H1 (cell line): ENCODE results near the gene SLC4A8. TPM values are rescaled to one million over a fixed set of nuclear protein-coding genes. Genes with fewer than 3 reads are reported as not detected.

Experiments
- BACH1 ChIP-seq: IDR thresholded peaks from 2 replicates; pipeline ENCODE4 v1.6.1; 2012; ENCODE audit warnings: low read length, improper control_type of control experiment
- E2F6 ChIP-seq: IDR thresholded peaks from 2 replicates; pipeline ENCODE4 v1.6.1; 2012; ENCODE audit warnings: inconsistent platforms
- KDM1A ChIP-seq: fragments of 200-600, 300-600 bp; sonication (generic); IDR thresholded peaks from 2 replicates; pipeline ENCODE4 v1.7.1; 2016; ENCODE audit warnings: mild to moderate bottlenecking, low read length, borderline replicate concordance
- POU5F1 ChIP-seq: IDR thresholded peaks from 2 replicates; pipeline ENCODE4 v1.6.1; 2011; ENCODE audit warnings: low read depth, mild to moderate bottlenecking, low read length, moderate library complexity
- RBBP5 ChIP-seq: IDR thresholded peaks from 2 replicates; pipeline ENCODE4 v1.7.1; 2012; ENCODE audit warnings: low read depth, mild to moderate bottlenecking, inconsistent platforms, low read length, moderate library complexity, borderline replicate concordance
- TAF7 ChIP-seq: optimal IDR thresholded peaks from 2 replicates; pipeline ENCODE3; 2011; ENCODE audit warnings: low read depth, mild to moderate bottlenecking, inconsistent platforms, low read length, moderate library complexity, borderline replicate concordance
- polyA plus RNA-seq, 7 experiments: library from polyadenylated mRNA; depleted of rRNA in 3 of 7; stranded (reverse) in 5 of 7; unstranded in 2 of 7; fragments of >200 nt in 5 of 7; fragments of 200-250 nt in 2 of 7; gene quantifications; 1 replicate in 5 of 7; 2 replicates in 1 of 7; 4 replicates in 1 of 7; pipeline versions ENCODE4 v1.2.1 to v1.2.3, GENCODE V29; 2011 to 2013; ENCODE audit warnings: missing spikeins in 2 of 7, mixed read lengths in 2 of 7
- total RNA-seq: library from RNA; stranded (reverse); fragmentation: NEBNext Ultra II Directional; extraction: Animal tissue kit (Norgen Biotek cat#: 25700); gene quantifications from 2 replicates; pipeline ENCODE4 v1.2.1, GENCODE V29; 2021

Gene SLC4A8
- total and polyA plus RNA-seq, 2 of the 8 experiments (the other 6 are each of a cell fraction or from before 2014, with no cell fraction given), result 11.2 to 13.4 TPM

GRCh38 chr12:51399891-51400290, 24.7 kb upstream of the SLC4A8 start (continued):
- TF ChIP-seq TAF7, result no peak
- TF ChIP-seq BACH1, result no peak
- no peak for TF ChIP-seq RBBP5
- TF ChIP-seq E2F6, result no peak
- TF ChIP-seq KDM1A, result no peak
- no peak for TF ChIP-seq POU5F1
